ENCODE results near the gene NHLH1. TPM values are rescaled to one million over a fixed set of nuclear protein-coding genes. Genes with fewer than 3 reads are reported as not detected.

NHLH1 gene
- total RNA-seq, 6 experiments from 2014 or later: 0.11 to 0.17 (median 0.11) TPM; not detected in 3

DNA sequence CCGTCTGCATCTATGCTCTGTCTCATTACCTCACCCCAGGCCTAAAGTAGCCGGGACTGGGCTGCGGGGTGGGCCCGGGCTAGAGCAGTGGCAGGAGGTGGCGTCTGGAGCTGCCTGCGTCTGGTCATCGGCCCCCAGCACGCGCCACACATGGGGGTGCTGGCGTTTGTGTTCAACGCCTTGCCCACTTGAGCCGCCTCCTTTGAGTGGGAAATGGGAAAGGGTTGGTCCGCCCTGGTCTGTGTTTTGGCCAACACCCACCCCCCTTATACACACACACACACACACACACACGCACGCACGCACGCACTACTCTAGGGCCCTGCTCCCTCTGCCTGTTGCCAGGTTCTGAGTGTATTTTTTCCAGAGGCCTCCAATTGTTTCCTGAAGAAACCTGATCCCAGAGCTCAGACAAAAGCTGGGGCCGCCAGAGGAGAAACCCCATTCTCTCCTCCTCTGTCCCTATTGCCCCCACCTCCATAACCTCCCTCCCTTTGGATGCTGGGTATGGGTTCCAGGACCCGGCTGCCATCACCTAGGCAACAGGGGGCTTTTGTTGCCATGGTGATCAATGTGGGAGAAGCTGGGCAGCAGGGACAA lies 43.6 kb downstream of the NHLH1 start:
- Mint-ChIP-seq H3K4me1 (ENCODE audit: low read depth) (no peaks in the 10 kb centered on the region), H3K9me3 (no peaks in the 10 kb centered on the region), H3K36me3 (ENCODE audit: low read depth) (no peaks in the 10 kb centered on the region), H3K27me3 (ENCODE audit: insufficient read depth) (peaks cover 49% of the 10 kb centered on the region), H3K27ac (no peak overlapping the region), H3K4me3 (no peak overlapping the region)
- TF ChIP-seq, protein P1, sequence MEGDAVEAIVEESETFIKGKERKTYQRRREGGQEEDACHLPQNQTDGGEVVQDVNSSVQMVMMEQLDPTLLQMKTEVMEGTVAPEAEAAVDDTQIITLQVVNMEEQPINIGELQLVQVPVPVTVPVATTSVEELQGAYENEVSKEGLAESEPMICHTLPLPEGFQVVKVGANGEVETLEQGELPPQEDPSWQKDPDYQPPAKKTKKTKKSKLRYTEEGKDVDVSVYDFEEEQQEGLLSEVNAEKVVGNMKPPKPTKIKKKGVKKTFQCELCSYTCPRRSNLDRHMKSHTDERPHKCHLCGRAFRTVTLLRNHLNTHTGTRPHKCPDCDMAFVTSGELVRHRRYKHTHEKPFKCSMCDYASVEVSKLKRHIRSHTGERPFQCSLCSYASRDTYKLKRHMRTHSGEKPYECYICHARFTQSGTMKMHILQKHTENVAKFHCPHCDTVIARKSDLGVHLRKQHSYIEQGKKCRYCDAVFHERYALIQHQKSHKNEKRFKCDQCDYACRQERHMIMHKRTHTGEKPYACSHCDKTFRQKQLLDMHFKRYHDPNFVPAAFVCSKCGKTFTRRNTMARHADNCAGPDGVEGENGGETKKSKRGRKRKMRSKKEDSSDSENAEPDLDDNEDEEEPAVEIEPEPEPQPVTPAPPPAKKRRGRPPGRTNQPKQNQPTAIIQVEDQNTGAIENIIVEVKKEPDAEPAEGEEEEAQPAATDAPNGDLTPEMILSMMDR (IDR thresholded peaks at IDR 0.05): no peak
- DNase-seq: no peak

- H3K27ac Mint-ChIP-seq: no peak overlapping the region
- TF ChIP-seq, protein P1 (IDR thresholded peaks at IDR 0.05): peak; percentile 16; the same call in 1 of the 2 replicates
- no peaks in the 10 kb centered on the region for H3K36me3 Mint-ChIP-seq (ENCODE audit: low read depth)
- no peak overlapping the region for H3K4me3 Mint-ChIP-seq
- H3K4me1 Mint-ChIP-seq (ENCODE audit: low read depth): no peaks in the 10 kb centered on the region
- DNase-seq: no peak
- no peaks in the 10 kb centered on the region for H3K9me3 Mint-ChIP-seq
- H3K27me3 Mint-ChIP-seq (ENCODE audit: insufficient read depth): peaks cover 41% of the 10 kb centered on the region
These were observed 44.6 kb downstream of the NHLH1 start for GRCh38 chr1:160411271-160412027.

DNA sequence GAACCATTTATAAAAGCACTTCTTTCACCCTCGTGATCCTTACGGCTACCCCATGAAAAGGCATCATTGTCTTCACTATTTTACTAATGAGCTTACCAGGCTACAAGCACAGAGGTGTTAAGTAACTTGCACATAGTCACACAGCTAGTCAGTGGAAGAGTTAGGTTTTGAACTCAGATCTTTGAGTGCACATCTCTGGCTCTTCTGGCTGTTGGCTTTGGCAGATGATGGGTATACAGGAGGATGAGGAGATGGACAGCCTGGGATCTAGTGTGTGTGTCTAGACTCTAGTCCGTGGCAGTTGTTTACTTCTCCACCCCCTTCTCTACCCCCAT lies 45.1 kb downstream of the NHLH1 start:
- Mint-ChIP-seq H3K4me1 (ENCODE audit: low read depth) (no peaks in the 10 kb centered on the region), H3K27me3 (ENCODE audit: insufficient read depth) (peaks cover 37% of the 10 kb centered on the region)

GRCh38 chr1:160413716-160414115 lies 46.8 kb downstream of the NHLH1 start:
- H3K36me3 Mint-ChIP-seq (ENCODE audit: low read depth): no peaks in the 10 kb centered on the region
- no peak overlapping the region for H3K27ac Mint-ChIP-seq
- no peaks in the 10 kb centered on the region for H3K9me3 Mint-ChIP-seq
- TF ChIP-seq, protein P1 (IDR thresholded peaks at IDR 0.05): no peak
- H3K27me3 Mint-ChIP-seq (ENCODE audit: insufficient read depth): peaks cover 38% of the 10 kb centered on the region
- H3K4me1 Mint-ChIP-seq (ENCODE audit: low read depth): no peaks in the 10 kb centered on the region
- DNase-seq: no peak
- no peak overlapping the region for H3K4me3 Mint-ChIP-seq

More for the DNA sequence above, 45.1 kb downstream of the NHLH1 start:
- Mint-ChIP-seq H3K9me3 (no peaks in the 10 kb centered on the region), H3K36me3 (ENCODE audit: low read depth) (no peaks in the 10 kb centered on the region), H3K4me3 (no peak overlapping the region), H3K27ac (no peak overlapping the region)
- TF ChIP-seq, protein P1 (IDR thresholded peaks at IDR 0.05): no peak
- DNase-seq: no peak

DNA sequence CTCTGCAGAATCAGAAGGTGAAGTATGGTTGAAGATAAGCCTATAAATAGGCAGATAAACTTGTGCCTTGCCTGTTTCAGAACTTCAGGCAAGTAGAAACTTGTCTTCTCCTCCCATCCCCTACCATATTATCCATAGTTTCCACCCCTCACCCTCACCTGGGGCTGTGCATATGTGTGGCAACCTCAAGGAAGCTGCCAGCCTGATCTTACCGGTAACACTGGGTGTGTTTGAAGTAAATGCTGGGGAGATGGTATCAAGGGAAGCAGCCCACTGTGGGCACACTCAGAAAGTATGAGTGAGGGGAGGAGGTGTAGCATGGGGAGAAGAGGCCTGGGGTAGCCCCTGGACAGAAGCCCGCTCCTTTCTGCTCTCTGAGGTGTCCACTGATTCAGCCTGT lies 48.0 kb downstream of the NHLH1 start:
- Mint-ChIP-seq H3K27ac (no peak overlapping the region), H3K4me3 (no peak overlapping the region), H3K27me3 (ENCODE audit: insufficient read depth) (peaks cover 36% of the 10 kb centered on the region), H3K4me1 (ENCODE audit: low read depth) (no peaks in the 10 kb centered on the region), H3K9me3 (no peaks in the 10 kb centered on the region), H3K36me3 (ENCODE audit: low read depth) (no peaks in the 10 kb centered on the region)
- DNase-seq: no peak
- TF ChIP-seq, protein P1 (IDR thresholded peaks at IDR 0.05): no peak

Measured in HFFc6 (cell line).